Measurements from ENCODE around the gene PSME2.

Gene PSME2

DNA sequence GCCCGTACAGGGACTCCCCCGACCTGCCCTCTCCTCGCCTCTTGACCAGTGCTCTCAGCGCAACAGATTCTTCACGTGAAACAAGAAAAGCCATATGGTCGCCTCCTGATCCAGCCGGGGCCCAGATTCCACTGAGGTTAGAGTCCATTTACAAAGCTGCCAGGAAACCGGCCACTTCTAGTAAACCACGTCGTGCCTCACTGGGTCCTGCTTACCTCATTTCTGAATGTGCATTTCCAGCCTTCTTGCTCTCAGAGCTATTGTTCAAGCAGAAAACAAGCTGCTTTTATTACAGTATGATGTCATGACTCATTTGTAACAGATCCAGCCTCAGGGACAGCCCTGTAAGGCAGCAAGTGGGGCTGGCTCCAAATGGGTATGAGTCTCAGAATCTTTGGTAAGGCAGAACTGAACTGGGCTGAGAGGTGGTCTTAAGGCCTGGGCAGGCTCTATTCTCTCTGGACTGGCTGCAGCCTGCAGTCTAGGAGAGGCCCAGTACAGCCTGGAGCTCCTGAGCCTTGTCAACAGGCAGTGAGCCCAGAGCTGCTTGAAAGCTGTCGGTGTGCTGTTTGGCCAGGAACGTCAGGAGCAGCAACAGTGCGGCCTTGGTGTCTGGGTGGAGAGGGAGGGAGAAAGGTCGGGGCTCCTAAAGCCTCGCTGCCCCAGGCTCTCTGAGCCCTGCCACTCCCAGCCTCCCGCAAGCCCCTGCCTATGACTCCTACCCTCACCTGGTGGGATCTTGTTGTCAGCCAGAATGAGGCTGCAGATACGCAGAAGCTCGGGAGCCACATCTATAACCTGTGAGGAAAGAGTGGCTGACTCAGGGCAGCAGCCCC is 33.8 kb upstream of the PSME2 start:
- no peak for DNase-seq (ENCODE audit: low read depth in 2 of 2)

DNA sequence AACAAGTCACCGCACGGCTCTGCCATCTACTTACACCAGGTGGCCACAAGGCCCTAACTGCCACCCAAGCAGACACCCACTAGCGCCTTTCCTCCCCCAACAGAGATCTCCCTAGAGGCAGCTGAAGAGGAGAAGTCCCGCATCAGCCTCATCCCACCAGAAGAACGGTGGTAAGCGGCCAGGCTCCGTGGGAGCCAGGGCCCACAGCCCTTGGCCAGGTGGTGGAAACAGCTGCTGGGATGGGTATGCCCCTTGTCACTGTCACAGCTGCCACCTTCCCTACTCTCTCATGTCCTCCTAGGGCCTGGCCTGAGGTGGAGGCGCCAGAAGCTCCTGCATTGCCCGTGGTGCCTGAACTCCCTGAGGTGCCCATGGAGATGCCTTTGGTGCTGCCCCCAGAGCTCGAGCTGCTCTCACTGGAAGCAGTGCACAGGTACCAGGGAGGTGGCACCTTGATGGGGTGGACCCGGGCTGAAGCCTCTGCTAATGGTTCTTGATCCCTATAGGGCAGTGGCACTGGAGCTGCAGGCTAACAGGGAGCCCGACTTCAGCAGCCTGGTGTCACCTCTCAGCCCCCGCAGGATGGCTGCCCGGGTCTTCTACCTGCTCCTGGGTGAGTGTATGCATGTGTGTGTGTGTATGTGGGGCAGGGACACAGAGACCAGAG is 33.0 kb upstream of the PSME2 start:
- DNase-seq (ENCODE audit: low read depth in 2 of 2): no peak

DNA sequence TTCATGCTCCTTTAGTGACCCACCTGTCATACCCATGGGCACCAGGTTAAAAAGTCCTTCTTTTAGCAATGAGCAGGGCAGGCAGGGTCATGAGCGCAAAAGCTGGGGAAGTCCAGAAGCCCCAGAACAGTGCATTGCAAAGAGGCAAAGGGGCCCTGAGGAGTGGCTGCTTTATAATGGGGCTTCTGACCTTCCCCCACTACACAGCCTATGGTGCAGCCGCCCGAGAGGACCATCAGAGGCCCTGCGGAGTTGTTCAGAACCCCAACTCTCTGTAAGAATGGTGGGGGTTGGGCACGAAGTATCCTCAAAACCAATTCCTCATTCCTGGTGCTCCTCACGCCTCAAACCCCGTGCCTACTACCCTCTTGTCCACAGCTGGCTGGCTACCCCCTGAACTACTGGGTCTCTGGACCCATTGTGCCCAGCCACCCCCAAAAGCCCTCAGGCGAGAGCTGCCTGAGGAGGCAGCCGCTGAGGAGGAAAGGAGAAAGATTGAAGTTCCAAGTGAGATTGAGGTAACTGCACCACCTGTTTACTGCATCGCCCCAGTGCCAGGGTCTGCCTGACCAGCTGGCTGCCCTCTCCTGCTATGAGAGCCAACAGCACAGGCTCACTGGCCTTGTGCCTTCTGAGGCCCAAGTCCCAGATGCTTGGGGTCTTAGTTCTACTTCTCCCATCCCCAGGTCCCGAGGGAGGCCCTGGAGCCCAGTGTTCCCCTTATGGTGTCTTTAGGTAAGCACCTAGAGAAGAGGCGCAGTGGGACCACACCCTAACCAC is 32.2 kb upstream of the PSME2 start:
- DNase-seq (ENCODE audit: low read depth in 2 of 2): no peak

DNA sequence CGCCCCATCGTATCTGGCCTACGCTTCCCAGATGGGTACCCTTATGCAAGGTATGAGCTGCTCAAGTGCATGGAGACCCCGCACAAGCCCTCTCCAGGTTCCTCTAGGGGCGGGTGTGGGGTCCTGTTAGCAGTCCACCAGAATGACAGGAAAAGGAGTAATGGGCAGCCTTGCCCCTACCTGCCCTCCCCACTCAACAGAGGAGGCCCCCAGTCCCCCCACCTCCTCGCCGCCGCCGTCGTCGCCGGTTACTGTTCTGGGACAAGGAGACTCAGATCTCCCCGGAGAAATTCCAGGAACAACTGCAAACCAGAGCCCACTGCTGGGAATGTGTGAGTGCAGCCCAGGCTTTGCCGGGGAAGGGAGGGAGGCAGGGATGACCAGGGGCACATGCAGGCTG is 31.5 kb upstream of the PSME2 start:
- no peak for DNase-seq (ENCODE audit: low read depth in 2 of 2)

DNA sequence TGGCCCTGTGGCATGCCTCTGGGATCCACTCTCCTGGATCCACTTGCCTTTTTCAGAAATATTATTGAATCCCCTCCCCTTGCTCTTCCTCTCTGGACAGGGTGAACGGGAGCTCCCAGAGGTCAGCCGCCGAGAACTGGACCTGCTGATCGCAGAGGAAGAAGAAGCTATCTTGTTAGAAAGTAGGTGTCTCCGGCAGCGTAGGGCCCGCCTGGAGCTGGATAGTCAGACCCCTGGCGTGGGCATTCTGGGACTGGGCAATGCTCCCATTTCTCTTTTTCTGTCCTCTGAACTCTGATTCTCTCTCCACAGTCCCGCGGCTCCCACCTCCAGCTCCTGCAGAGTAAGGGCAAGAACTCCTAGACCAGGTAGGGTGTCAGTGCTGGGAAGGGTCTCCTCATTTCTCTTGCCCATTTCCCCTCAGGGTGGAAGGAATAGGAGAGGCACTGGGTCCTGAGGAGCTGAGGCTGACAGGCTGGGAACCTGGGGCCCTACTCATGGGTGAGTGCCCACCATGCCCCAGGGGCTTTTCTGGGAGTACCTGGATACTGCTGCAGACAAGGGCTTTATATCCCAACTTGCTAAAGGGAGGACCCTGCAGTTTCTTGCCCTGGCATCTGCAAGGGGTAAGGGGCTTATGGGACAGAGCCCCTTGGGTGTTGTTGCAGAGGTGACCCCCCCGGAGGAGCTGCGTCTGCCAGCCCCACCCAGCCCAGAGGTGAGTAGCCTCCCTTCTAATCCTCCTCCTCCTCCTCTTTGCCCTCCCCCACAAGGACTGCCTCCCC is 30.8 kb upstream of the PSME2 start:
- no peak for DNase-seq (ENCODE audit: low read depth in 2 of 2)

DNA sequence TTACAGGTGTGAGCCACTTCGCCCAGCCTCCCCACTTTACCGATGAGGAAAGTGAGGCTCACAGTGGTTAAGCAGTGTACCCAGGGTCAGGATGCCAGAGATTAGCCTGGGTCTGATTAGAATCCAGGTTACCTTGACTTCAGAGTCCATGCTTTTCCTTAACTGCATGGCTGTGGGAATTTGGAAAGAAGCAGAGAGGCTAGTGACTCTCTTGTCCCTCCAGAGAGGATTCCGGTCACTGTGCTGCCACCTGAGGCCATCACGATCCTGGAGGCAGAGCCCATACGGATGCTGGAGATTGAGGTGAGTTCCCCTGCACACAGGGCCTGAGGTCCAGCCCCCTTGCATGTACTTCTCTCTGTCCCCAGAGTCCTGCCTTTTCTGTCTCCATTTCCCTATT is 30.2 kb upstream of the PSME2 start:
- no peak for DNase-seq (ENCODE audit: low read depth in 2 of 2)

DNA sequence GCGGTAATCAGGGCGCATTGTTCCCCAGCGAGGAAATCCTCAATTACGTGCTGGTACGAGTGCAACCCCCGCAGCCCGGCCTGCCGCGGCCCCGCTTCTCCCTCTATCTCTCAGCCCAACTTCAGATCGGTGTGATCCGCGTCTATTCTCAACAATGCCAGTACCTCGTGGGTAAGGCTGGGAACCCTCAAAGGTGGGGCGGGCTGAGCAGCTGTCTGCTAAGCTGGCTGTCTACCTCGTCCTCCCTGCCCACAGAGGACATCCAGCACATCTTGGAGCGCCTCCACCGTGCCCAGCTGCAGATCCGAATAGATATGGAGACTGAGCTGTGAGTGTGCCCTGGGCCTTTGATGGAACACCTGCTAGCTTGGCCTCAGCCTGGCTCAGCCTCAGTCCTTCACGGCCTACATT is 26.5 kb upstream of the PSME2 start:
- no peak for DNase-seq (ENCODE audit: low read depth in 2 of 2)

DNA sequence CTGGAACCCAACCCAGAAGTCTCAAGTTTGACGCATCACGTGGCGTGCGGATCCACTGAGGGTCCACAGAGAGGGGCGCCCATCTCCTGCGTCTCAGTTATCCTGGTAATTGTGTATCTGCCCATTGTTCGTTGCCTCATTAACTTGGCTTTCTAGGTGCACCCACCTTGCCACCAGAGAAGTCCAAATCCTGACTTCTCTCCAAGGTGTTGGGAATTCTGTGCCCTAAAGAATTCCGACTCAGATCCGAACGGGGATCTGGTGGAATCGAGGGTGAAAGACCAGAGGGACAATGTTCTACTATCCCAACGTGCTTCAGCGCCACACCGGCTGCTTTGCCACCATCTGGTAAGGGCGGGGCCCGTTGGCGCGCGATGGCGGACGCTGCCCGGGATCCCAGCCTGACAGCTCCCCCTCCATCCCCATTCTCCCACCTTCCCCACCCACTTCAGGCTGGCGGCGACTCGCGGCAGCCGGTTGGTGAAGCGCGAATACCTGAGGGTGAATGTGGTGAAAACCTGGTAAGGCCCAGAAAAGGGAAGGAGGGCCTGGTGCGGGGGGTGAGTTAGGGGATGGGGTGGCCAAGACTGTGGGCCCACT is 26.0 kb upstream of the PSME2 start:
- no peak for DNase-seq (ENCODE audit: low read depth in 2 of 2)

DNA sequence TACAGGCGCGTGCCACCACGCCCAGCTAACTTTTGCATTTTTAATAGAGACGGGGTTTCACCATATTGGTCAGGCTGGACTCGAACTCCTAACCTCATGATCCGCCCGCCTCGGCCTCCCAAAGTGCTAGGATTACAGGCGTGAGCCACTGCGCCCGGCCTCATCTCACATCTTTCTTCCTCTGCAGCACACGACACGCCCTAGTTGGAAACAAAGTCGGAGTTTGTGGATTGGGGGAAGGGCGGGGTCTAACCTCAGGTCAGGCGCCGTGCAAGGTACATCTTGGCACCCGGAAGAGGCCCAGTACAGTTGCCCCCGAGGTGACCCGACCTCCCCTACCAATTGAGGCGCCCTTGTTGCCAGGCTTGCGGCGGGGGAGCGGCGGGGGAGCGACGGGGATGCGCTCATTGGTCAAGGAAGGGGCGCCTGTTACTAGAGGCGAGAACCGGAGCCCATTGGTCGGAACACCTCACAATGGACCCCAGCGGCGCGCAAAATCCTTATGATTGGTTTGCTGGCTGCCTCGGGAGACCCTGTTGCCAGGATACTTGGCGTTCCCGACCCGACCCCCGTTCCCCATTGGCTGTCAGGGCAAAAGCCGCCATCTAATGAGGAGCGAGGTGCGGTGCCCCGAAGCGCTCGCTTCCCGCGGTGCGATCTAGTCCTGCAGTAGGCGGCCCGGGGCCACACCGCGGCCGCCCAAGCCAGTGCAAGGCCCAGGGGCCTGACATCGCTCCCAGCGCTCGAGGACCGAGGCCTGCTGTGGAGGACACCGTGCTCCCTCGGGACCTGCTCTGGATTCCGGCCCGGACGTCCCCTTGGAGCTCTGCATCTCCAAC is 25.2 kb upstream of the PSME2 start, which contains the start of gene REC8:
REC8 (plus strand) TSS at position 659 of the 839 bp plus-strand sequence. CDS start 473 bp downstream, outside the sequence.
- DNase-seq (ENCODE audit: low read depth in 2 of 2): peak; percentile 58 to 79

DNA sequence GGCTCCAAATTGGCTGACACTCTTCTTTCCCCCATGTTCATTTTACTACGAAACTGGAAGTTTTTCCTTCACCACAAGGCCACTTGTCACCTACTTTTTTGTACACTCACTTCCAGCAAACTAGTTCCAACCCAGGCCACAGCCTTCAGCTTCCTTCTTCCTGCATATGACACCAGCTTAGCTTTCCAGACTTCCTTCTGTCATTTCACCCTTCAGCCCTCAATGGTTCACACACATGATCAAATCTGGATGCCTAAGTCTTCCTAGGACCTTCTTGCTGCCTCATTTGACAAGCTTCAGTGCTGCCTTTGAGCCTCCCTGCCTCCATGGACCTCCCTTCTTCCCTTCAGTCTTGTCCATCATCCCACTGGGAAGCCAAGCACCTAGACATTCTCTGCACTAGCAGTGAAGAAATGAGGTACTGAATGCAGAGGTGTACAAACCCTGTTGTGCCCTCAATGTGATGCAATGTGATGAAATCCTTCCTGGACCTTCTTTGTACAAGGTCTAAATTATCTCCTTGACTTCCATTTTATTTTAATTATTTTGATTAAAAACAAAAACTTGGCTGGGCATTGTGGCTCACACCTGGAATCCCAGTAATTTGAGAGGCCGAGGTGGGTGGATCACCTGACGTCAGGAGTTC is 21.2 kb upstream of the PSME2 start:
- no peak for DNase-seq (ENCODE audit: low read depth in 2 of 2)

DNA sequence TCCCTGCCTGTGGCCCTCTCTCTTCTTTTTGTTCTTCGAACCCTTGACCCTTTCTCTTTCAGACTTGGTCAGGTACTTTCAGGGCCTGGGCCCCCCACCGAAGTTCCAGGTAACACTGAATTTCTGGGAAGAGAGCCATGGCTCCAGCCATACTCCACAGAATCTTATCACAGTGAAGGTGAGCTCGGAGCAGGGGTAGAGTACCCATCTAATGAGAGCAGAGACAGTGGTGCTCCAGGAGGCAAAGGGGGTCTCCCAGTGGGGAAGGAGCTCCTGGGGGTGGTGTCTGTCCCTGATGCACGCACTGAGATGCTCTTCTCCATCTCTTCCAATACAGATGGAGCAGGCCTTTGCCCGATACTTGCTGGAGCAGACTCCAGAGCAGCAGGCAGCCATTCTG is 19.4 kb upstream of the PSME2 start:
- DNase-seq (ENCODE audit: low read depth in 2 of 2): no peak

DNA sequence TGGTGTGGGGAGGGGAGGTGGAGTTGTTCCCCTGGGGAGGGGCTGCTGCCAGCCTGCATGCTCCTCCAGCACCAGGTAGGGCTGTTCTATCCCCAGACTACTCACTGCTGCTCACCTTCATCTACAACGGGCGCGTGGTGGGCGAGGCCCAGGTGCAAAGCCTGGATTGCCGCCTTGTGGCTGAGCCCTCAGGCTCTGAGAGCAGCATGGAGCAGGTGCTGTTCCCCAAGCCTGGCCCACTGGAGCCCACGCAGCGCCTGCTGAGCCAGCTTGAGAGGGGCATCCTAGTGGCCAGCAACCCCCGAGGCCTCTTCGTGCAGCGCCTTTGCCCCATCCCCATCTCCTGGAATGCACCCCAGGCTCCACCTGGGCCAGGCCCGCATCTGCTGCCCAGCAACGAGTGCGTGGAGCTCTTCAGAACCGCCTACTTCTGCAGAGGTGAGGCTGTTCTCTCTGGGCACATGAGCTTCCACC is 18.1 kb upstream of the PSME2 start:
- DNase-seq (ENCODE audit: low read depth in 2 of 2): no peak

DNA sequence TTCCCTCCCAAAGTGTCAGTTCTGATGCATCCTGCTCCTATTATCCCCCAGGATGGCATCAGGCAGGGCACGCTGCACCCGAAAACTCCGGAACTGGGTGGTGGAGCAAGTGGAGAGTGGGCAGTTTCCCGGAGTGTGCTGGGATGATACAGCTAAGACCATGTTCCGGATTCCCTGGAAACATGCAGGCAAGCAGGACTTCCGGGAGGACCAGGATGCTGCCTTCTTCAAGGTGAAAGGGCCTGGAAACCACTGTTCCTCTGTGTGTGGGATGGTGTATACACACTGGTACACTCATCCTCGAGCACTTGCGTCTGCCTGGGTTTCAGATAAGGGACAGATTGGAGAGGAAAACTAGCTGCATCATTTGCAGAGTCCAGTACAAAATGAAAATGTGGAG is 15.7 kb upstream of the PSME2 start:
- no peak for DNase-seq (ENCODE audit: low read depth in 2 of 2)

DNA sequence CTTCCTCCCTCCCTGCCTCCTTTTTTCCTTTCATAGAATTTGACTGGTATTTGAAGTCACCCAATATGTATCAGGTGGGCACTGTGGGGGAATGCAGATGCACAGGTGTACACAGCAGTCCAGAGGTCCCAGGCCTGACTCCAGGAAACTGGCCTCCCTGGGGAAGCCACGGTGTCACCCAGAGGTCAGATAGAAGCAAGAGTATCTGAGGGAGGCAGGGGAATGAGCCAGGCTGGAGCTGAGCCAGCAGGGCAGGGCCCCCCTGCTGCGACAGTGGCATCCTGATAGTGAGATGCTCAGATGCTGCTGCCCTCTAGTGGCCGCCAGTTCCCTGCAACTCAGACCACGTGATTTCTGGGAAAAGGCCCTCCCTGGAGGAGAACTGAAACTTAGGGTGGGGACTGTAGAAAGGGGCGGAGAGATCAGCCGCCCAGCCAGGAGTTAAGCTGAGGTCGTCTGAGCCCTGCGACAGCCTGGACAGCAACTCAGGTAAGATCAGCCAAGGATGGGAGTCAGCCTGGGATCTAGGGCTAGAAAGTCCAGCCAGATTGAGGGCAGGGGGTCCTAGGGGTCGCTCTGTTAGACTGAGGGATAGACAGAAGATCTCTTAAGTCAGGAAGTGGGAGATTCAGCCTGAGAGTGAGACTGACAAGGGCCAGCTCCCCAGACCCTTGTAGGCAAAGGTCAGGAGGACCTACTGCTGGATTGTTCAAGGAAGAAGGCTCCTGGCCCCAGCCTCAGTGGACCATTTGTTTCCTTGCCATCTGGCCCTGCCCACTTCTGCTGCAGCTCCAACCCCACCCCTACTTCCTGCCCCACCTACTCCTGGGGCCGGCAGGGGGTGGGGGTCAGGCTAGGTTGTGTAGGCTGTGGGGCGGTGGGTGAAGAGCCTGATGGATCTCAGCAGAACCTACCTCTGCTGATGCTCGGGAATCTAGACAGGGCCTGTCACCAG is 14.7 kb upstream of the PSME2 start, which contains the start of gene IRF9:
IRF9 (plus strand) TSS at position 416 of the 955 bp plus-strand sequence. CDS start 880 bp downstream, outside the sequence.
- DNase-seq (ENCODE audit: low read depth in 2 of 2): peak; percentile 90 to 93

DNA sequence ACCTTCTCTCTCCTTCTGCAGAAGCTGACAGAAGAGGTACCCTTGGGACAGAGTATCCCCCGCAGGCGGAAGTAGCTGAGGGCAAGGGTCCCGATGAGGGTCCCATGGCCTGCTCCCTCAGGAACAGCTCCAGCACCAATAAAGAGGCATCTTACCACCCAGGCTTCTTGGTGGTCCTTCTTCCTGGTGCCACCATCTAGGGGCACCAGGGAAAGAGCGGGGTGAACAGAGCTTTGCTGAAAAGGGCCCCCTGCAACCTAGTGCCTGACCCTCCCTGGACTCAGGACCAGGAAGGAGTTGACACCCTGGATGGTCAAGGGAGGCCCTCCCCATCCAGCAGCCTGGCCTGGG is 14.1 kb upstream of the PSME2 start:
- DNase-seq (ENCODE audit: low read depth in 2 of 2): no peak

DNA sequence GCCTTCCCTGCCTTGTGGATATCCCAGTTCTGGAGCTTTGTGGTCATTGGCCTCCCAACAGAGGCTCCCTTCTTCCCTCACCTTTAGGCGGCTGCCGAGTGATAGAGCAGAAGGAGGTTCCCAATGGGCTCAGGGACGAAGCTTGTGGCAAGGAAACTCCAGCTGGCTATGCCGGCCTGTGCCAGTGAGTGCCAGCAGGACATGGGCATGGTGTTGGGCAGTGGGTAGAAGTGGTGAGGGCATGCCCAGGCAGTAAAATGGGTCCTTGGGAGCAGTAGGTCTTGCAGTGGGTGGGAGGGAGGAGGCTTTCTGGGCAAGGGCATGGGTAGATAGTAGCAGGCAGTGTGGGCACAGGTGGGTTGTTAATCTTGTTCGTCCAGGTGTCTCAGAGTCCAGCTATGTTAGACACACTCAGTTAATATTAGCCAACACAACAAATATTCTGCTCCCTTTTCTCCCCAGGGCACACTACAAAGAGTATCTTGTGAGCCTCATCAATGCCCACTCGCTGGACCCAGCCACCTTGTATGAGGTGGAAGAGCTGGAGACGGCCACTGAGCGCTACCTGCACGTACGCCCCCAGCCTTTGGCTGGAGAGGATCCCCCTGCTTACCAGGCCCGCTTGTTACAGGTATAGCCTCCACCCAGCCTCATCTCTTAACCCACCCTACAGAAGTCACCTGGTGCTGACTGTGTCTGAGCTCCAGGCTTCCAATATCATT is 13.5 kb upstream of the PSME2 start:
- no peak for DNase-seq (ENCODE audit: low read depth in 2 of 2)

DNA sequence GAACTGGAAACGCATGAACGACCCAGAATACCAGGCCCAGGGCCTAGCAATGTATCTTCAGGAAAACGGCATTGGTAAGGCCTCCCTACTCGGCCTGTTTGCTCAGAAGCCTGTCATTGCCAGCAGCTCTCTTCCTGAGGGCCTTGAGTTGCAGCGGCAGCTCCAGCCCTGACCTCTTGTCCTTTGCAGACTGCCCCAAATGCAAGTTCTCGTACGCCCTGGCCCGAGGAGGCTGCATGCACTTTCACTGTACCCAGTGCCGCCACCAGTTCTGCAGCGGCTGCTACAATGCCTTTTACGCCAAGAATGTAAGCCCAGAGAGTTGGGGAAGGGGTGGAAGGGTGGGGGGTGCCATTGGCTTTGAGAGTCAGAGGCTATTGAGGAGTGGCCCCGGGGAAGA is 10.9 kb upstream of the PSME2 start:
- no peak for DNase-seq (ENCODE audit: low read depth in 2 of 2)

DNA sequence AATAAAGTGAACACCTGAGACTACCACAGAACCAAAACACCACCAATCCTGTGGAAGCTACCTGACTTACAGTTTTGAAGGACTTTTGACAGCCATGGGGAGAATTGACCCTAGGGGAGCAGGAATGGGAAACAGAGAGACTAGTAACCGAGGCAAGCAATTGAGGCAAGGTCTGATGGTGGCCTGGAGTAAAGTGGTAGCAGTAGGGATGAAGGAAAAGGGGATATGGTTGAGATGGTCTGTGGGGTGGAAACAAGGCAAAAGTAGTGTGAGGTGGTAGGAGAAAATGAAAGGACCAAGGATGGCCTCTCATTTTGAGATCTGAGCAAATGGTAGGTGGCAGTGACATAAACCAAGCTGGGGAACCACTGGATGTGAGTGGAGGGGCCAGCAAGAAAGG is 10.4 kb upstream of the PSME2 start:
- no peak for DNase-seq (ENCODE audit: low read depth in 2 of 2)
